Small intestine (tissue), 16 donors: ENCODE data around the gene B4GALNT4. TPM values are rescaled to one million over a fixed set of nuclear protein-coding genes. Genes with fewer than 3 reads are reported as not detected.
A peak's percentile ranks its signal among the peaks of the same experiment; 100 is the strongest.
"Not testable (repeated sequence)": the region's sequence is repeated elsewhere in the genome, so short reads cannot be mapped to it uniquely, and the experiment has no call there.

Experiments used
- DNase-seq, 2 donors: peaks; one replicate each; pipeline versions ENCODE4 v3.0.0 to v3.0.0-alpha.2; 2013
- FAIRE-seq: peaks from 2 replicates; lab custom pipeline; 2012; peaks lifted over from hg19 to GRCh38; lab: Jason Lieb, UNC
- H3K27ac ChIP-seq, 3 donors: one replicate each; pipeline ENCODE4 v1.5.1; 2013; ENCODE audit warnings: low read length in 2 of 3, mild to moderate bottlenecking in 2 of 3, control low read depth in 1 of 3, inconsistent platforms in 1 of 3, low read depth in 1 of 3, moderate library complexity in 1 of 3
- H3K27me3 ChIP-seq, 3 donors: one replicate each; pipeline ENCODE4 v1.6.1; 2013; ENCODE audit warnings: low read length in 3 of 3, inconsistent platforms in 1 of 3; ENCODE audit not compliant: control insufficient read depth in 3 of 3, insufficient read depth in 3 of 3
- H3K36me3 ChIP-seq, 3 donors: one replicate each; pipeline ENCODE4 v1.6.1; 2013; ENCODE audit warnings: low read length in 3 of 3, inconsistent platforms in 1 of 3, low read depth in 1 of 3, mild to moderate bottlenecking in 1 of 3, moderate library complexity in 1 of 3; ENCODE audit not compliant: control insufficient read depth in 3 of 3, insufficient read depth in 2 of 3
- H3K4me1 ChIP-seq, 3 donors: one replicate each; pipeline ENCODE4 v1.6.1; 2013; ENCODE audit warnings: low read length in 2 of 3, inconsistent platforms in 1 of 3, low read depth in 1 of 3, mild to moderate bottlenecking in 1 of 3, moderate library complexity in 1 of 3; ENCODE audit not compliant: control insufficient read depth in 3 of 3, insufficient read depth in 2 of 3
- H3K4me3 ChIP-seq, 3 donors: one replicate each; pipeline ENCODE4 v1.5.1; 2013; ENCODE audit warnings: low read length in 3 of 3, control low read depth in 1 of 3, inconsistent platforms in 1 of 3, low read depth in 1 of 3, mild to moderate bottlenecking in 1 of 3, moderate library complexity in 1 of 3
- H3K9me3 ChIP-seq, 2 donors: one replicate each; pipeline ENCODE4 v1.6.1; 2013; ENCODE audit warnings: low read depth in 1 of 2, low read length in 1 of 2; ENCODE audit not compliant: control insufficient read depth in 2 of 2, insufficient read depth in 1 of 2
- WGBS, 3 donors: extraction: QIAGEN DNeasy Blood & Tissue Kit; methylation state at CpG; one replicate each; pipeline ENCODE4 v1.1.7; 2013; 5-methylcytosine and 5-hydroxymethylcytosine counted together
- long read RNA-seq, 10 donors: transcript quantifications; one replicate each; lab custom pipeline, GENCODE V29; 2026
- polyA plus RNA-seq, 4 donors: library from polyadenylated mRNA; stranded (reverse) in 3 of 4; unstranded in 1 of 4; fragments of 200-250 nt in 3 of 4; fragments of 120-200 nt in 1 of 4; gene quantifications; one replicate each; pipeline versions ENCODE4 v1.2.1 to v1.2.3, GENCODE V29; 2013
- donor health status: healthy with polysubstance abuse.
- donor health status: control.
- donor health status: control.
- donor health status: Bipolar disorder and iron deficiency.
- donor health status: healthy.

The B4GALNT4 gene
- polyA plus RNA-seq: 10 to 100 TPM in 1 of 4 donors, 1 to 10 TPM in 3; 4.5 to 23.8 (median 7.5) TPM
- long read RNA-seq, donor 1, partial matches to known transcripts: 0 of 1 reads
- long read RNA-seq, donor 1, other reads (novel, unspliced or antisense): 0 of 1 reads
- long read RNA-seq, donor 2: 0 reads
- long read RNA-seq, donor 3, partial matches to known transcripts: 6 of 6 reads
- long read RNA-seq, donor 3, other reads (novel, unspliced or antisense): 0 of 6 reads
- long read RNA-seq, donor 4: 0 reads
- long read RNA-seq, donor 5: 0 reads
- long read RNA-seq, donor 6: 0 reads
- long read RNA-seq, donor 7: 0 reads
- long read RNA-seq, donor 8, partial matches to known transcripts: 0 of 1 reads
- long read RNA-seq, donor 8, other reads (novel, unspliced or antisense): 0 of 1 reads
- long read RNA-seq, donor 9: 0 reads
- long read RNA-seq, donor 10, partial matches to known transcripts: 0 of 1 reads
- long read RNA-seq, donor 10, other reads (novel, unspliced or antisense): 0 of 1 reads

- no peak for DNase-seq
- Histone ChIP-seq H3K27ac (peak within 1 kb of the TSS in 1 of 3 donors; percentile 33), H3K36me3 (peaks cover 0 to 10% (median 0%) of the 10 kb centered on the region in 3 donors), H3K27me3 (peaks cover 0 to 24% (median 13%) of the 10 kb centered on the region in 3 donors), H3K4me1 (peaks cover 0 to 7% (median 0%) of the 10 kb centered on the region in 3 donors), H3K4me3 (peak within 1 kb of the TSS in 2 of 3 donors; percentile 27 to 47), H3K9me3 (no peaks in the 10 kb centered on the region)
- FAIRE-seq: no peak
- 0 to 2% (median 1%) methylated on average over 17 to 109 of the region's 118 CpGs for WGBS, 3 donors
These were observed at the start of gene B4GALNT4 for GRCh38 chr11:369336-370018. Gene B4GALNT4 (plus strand): TSS chr11:369499. CDS start chr11:369804, 305 bp downstream.

- not testable (repeated sequence) for H3K27me3 ChIP-seq, H3K36me3 ChIP-seq, FAIRE-seq, DNase-seq, H3K9me3 ChIP-seq
- Histone ChIP-seq H3K4me3 (peak overlapping the region in 2 of 3 donors; percentile 30 to 76), H3K4me1 (peaks cover 0 to 41% (median 0%) of the 10 kb centered on the region in 3 donors), H3K27ac (peak overlapping the region in 2 of 3 donors; percentile 85 to 87)
- WGBS, 3 donors: 15 to 48% (median 17%) methylated on average over 3 to 10 of the region's 10 CpGs
These were observed 49.4 kb upstream of the B4GALNT4 start for GRCh38 chr11:319888-320273.

- H3K36me3 ChIP-seq: peaks cover 0 to 3% (median 0%) of the 10 kb centered on the region in 3 donors
- peaks cover 0 to 38% (median 11%) of the 10 kb centered on the region in 3 donors for H3K4me1 ChIP-seq
- no peak for FAIRE-seq
- WGBS, 3 donors: 67 to 80% (median 73%) methylated on average over 11 of the region's 11 CpGs
- H3K9me3 ChIP-seq: no peaks in the 10 kb centered on the region
- H3K27ac ChIP-seq: peak overlapping the region in 2 of 3 donors; percentile 76 to 79
- no peaks in the 10 kb centered on the region for H3K27me3 ChIP-seq
- no peak overlapping the region for H3K4me3 ChIP-seq
- no peak for DNase-seq
These were observed 45.1 kb upstream of the B4GALNT4 start for GRCh38 chr11:324156-324555.

- H3K9me3 ChIP-seq, FAIRE-seq, H3K36me3 ChIP-seq, H3K27me3 ChIP-seq: not testable (repeated sequence)
- peak in 1 of 2 donors; percentile 69 for DNase-seq
- H3K4me1 ChIP-seq: peaks cover 0 to 36% (median 11%) of the 10 kb centered on the region in 3 donors
- H3K27ac ChIP-seq: peak overlapping the region in 2 of 3 donors; percentile 76 to 79
- 45 to 71% (median 62%) methylated on average over 26 to 31 of the region's 34 CpGs for WGBS, 3 donors
- H3K4me3 ChIP-seq: peak overlapping the region in 1 of 3 donors; percentile 28
These were observed 44.4 kb upstream of the B4GALNT4 start for GRCh38 chr11:324593-325517.

GRCh38 chr11:325796-326591 lies 43.3 kb upstream of the B4GALNT4 start:
- no peak for FAIRE-seq
- H3K27me3 ChIP-seq: no peaks in the 10 kb centered on the region
- no peaks in the 10 kb centered on the region for H3K9me3 ChIP-seq
- peaks cover 0 to 34% (median 11%) of the 10 kb centered on the region in 3 donors for H3K4me1 ChIP-seq
- H3K36me3 ChIP-seq: no peaks in the 10 kb centered on the region
- no peak overlapping the region for H3K4me3 ChIP-seq
- no peak for DNase-seq
- peak overlapping the region; percentile 7 to 87 (median 59) for H3K27ac ChIP-seq
- WGBS, 3 donors: 87 to 90% (median 89%) methylated on average over 30 of the region's 30 CpGs

- DNase-seq (no peak), FAIRE-seq (no peak)
- no peaks in the 10 kb centered on the region for H3K27me3 ChIP-seq
- H3K36me3 ChIP-seq: no peaks in the 10 kb centered on the region
- H3K4me1 ChIP-seq: peaks cover 0 to 33% (median 11%) of the 10 kb centered on the region in 3 donors
- no peaks in the 10 kb centered on the region for H3K9me3 ChIP-seq
- no peak overlapping the region for H3K4me3 ChIP-seq
- WGBS, 3 donors: 59 to 83% (median 62%) methylated on average over 6 of the region's 6 CpGs
- H3K27ac ChIP-seq: peak overlapping the region; percentile 7 to 87 (median 59)
These were observed 42.8 kb upstream of the B4GALNT4 start for GRCh38 chr11:326592-326841.

- no peaks in the 10 kb centered on the region for H3K9me3 ChIP-seq
- FAIRE-seq: no peak
- no peak overlapping the region for H3K4me3 ChIP-seq
- WGBS, 3 donors: 17 to 32% (median 29%) methylated on average over 19 of the region's 19 CpGs
- H3K27me3 ChIP-seq: no peaks in the 10 kb centered on the region
- peaks cover 0 to 33% (median 11%) of the 10 kb centered on the region in 3 donors for H3K4me1 ChIP-seq
- H3K36me3 ChIP-seq: no peaks in the 10 kb centered on the region
- peak; percentile 50 to 80 for DNase-seq
- H3K27ac ChIP-seq: peak overlapping the region; percentile 7 to 87 (median 59)
These were observed 42.3 kb upstream of the B4GALNT4 start for GRCh38 chr11:326842-327580.
